Right lobe of liver (tissue), 4 donors: ENCODE data around the gene CYB561D2.

ENCODE experiments used
- CTCF ChIP-seq, 4 donors: fragments of 200-600 bp in 3 of 4; fragments of 450-650 bp in 1 of 4; IDR thresholded peaks; one replicate each; pipeline versions ENCODE4 v1.5.1 to v1.8.0; 2016 to 2022; ENCODE audit warnings: antibody characterized with exemption in 4 of 4, mild to moderate bottlenecking in 2 of 4
- POLR2A ChIP-seq: fragments of 450-650 bp; IDR thresholded peaks from one replicate; pipeline ENCODE4 v1.6.1; 2017; ENCODE audit warnings: antibody characterized with exemption, mild to moderate bottlenecking
- donor health status: DM: no; HTN: no; CAD: no.
- donor health status: DM: no; HTN: no; CAD: no.
- donor health status: DM: no; HTN: yes; CAD: no.

DNA sequence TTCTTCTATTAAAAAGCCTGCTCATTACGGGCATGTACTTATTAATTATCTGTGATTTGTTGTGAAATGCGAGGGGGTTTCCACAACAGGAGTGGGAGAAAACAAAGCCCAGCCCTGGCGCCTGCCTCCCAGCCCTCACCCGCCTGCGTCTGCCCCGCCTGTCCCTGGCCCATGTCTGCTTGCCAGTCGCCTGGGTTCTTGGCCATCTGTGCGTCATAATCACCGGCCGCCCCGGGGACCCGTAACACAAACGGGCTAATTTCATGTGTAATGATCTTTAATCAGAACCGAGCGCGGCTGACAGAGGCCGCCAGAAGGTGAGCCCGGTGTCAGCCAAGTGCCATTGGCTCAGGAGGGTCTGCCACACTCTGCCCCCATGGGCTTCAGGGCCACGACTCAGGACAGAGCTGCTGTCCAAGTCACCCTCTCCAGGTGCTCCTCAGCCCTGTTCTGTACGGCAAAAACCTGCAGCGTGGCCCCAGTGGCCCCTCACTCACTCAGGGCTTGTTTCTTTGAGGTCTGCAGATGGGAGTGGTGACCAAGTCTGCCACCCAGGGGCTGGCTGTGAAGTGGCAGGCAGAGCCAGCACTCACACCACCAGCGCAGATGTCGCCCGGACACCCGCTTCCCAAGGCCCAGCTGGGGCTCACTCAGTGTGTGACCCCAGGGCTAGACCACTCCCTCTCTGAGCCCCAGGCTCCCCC, 37.5 kb downstream of the CYB561D2 start:
- TF ChIP-seq CTCF (IDR thresholded peaks at IDR 0.05) (peak in 1 of 4 donors; percentile 7), POLR2A (no peak)
